HG03060 (cell line): Measurements from ENCODE around the gene UBAC2.
"Not testable (repeated sequence)": the region's sequence is repeated elsewhere in the genome, so short reads cannot be mapped to it uniquely, and the experiment has no call there.

Experiments
- ATAC-seq: cut with Tn5 transposase; IDR thresholded peaks from one replicate; pipeline ENCODE4 v1.9.1; 2021; ENCODE audit warnings: low read depth, moderate number of reproducible peaks; ENCODE audit not compliant: unreplicated experiment

UBAC2 gene

GRCh38 chr13:99211421-99212035 lies 10.9 kb downstream of the UBAC2 start:
- ATAC-seq = no peak

- ATAC-seq = peak; percentile 72
These were observed 13.6 kb downstream of the UBAC2 start for GRCh38 chr13:99214232-99214631.

DNA sequence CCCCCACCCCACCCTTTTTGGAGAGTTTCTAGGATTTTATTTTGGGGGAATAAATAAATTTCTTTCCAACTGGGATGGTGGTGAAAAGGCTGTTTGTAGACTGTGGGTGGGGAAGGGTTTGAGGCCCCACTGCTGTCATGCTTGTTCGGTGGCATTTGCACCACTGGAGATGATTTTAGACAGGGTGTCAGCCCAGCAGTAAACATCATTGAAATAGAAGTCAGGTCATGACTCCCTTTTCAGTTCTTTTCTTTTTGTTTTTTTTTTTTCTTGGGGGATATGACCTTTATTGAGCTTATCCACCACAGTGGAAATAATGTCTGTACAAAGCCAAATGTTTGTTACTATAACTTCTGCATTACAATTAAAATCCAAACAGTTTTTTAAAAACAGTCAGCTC lies 14.1 kb downstream of the UBAC2 start:
- no peak for ATAC-seq

- ATAC-seq = no peak
These were observed 14.7 kb downstream of the UBAC2 start for GRCh38 chr13:99215184-99215830.

DNA sequence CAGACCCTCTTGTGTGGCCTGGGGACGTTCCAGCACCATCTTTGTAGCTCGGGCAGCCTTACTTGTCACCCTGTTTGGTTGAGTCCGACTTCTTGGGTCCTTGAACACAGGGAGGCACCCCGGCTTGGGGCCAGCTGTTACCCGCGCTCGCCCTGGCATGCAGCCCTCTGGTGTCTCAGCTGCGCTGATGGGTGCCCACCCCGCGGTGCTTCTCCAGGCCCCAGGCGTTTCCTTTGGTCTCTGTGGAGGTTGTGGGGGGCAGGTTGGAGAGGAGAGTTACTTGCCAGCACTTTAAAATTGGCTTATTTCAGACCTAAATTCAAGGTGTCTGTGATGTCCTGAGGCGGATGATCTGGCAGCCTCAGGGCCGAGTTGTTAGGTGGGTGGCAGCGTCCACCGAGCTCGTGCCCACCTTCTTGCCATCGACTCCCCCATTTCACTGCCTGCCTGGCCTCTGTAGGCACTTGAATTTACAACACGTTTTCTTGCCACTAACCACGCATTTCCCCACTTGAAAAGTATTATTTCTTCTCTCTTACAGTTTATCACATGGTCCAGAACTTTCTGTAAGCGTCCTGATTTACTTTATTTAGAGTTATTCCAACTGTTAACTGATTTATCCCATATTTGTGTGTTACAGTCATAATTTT lies 16.9 kb downstream of the UBAC2 start:
- no peak for ATAC-seq

GRCh38 chr13:99218126-99218525 lies 17.5 kb downstream of the UBAC2 start:
- no peak for ATAC-seq

GRCh38 chr13:99218545-99218944 lies 17.9 kb downstream of the UBAC2 start:
- ATAC-seq = no peak

- ATAC-seq = peak; percentile 45
These were observed 18.3 kb downstream of the UBAC2 start for GRCh38 chr13:99218969-99219368.

DNA sequence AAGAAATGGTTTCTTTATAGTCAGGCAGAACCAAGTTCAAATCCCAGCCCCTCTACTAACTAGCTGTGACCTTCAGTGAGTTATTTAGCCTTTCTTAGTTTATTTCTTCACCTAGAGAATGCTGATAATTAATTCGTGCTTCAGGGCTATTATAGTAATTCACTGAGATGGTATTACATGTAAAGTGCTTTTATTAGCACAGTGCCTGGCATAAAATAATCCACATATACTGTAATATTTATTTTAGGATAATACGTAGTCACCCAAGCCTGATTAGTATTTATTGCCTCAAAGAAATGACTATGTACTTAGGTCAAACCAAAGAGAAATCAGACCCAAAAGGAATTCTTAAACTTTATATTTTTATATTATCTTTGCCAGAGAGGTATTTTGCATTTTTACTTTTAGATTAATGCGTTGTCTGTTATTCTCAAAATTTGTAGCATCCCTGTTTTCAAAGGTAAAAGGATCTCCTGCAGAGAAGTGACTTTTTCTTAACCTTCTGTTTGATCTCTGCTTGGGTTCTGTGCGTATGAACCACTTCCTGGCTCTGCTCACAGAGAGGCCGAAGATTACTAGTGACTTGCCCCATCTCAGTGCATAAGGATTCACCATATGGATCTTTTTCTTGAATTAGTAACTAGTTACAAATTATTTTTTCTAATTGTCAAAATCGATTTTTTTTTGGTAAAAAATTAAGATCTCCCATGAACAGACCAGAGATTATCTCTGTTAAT lies 19.7 kb downstream of the UBAC2 start:
- ATAC-seq = no peak

- no peak for ATAC-seq
These were observed 21.0 kb downstream of the UBAC2 start for GRCh38 chr13:99221567-99222239.

GRCh38 chr13:99223587-99223986 lies 22.9 kb downstream of the UBAC2 start:
- ATAC-seq = no peak

DNA sequence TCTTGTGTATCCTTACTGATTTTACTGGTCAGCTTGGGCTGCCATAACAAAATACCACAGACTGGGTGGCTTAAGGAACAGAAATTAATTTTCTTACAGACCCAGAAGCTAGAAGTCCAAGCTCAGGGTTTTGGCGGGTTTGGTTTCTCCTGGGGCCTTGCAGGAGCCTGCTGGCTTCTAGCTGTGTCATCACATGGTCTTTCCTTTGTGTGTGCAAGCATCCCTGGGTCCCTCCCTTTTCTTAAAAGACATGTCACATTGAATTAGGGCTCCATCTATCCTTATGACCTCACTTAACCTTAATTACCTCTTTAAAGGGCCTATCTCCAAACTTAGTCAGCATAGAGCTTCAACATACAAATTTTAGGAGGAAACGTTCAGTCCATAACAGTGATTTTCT lies 23.4 kb downstream of the UBAC2 start:
- ATAC-seq = no peak

- no peak for ATAC-seq
These were observed 24.4 kb downstream of the UBAC2 start for GRCh38 chr13:99225078-99225477.

GRCh38 chr13:99226513-99226912 lies 25.9 kb downstream of the UBAC2 start:
- no peak for ATAC-seq

DNA sequence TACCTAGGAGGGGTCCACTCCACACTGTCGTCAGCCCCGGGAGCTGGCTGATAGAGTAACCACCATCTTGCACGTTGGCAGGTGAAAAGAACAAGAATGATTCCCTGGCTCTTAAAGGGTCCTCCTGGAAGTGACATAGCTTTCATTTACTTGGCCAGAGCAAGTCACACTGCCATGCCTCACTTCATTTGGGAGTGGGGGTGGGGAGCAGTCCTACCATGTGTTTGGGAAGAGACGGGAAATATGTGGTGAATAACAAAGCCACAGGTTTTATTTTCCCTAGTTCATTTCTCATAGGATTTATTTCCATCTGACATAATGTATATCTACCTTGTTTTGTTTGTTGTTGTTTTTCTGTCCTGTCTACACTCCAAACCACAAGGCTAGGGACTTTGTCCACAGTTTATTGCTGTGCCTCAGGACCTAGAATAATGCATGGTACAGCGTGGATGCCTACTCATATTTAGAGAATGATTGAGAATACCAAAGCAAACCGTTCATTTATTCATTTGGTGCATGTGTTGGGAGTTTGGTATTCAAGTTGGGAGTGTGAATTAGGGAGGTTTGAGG lies 26.8 kb downstream of the UBAC2 start:
- no peak for ATAC-seq

- no peak for ATAC-seq
These were observed 27.4 kb downstream of the UBAC2 start for GRCh38 chr13:99227909-99228688.

- ATAC-seq = peak; percentile 97
These were observed 28.4 kb downstream of the UBAC2 start for GRCh38 chr13:99228737-99229691.

GRCh38 chr13:99230588-99230987 lies 29.9 kb downstream of the UBAC2 start:
- ATAC-seq = not testable (repeated sequence)

DNA sequence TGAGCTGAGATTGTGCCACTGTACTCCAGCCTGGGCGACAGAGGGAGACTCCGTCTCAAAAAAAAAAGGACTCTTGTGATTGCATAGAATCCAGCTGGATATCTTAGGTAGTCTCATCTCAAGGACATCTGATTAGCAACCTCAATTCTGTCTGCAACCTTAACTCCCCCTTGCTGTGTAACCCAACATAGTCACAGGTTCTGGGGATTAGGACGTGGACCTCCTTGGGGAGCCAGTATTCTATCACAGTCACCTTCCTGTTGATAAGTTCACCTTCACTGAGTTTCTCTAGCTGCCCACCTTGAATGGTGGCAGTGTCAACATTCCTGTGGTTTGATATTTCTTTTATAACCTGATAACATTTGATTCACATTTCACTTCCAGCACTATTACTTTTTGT lies 30.3 kb downstream of the UBAC2 start:
- ATAC-seq = no peak
